GM10248 (cell line): ENCODE measurements around the gene MUC22.
"Not testable (repeated sequence)": the region's sequence is repeated elsewhere in the genome, so short reads cannot be mapped to it uniquely, and the experiment has no call there.

ENCODE experiments used
- CTCF ChIA-PET: fragments of 300-600 bp; sonication (Branson Sonifier 250); formaldehyde crosslinking; extraction: SDS; loops from one replicate; lab custom pipeline; 2021; ENCODE audit warnings: antibody characterized with exemption; lab: Yijun Ruan, JAX
- POLR2A ChIA-PET: fragments of 350-650 bp; sonication (Branson Sonifier 250); formaldehyde crosslinking; extraction: SDS; loops from one replicate; lab custom pipeline; 2020; ENCODE audit warnings: antibody characterized with exemption; lab: Yijun Ruan, JAX
- DNase-seq: peaks from one replicate; pipeline ENCODE4 v3.0.0; 2012; ENCODE audit errors: extremely low spot score
- CTCF ChIP-seq: IDR thresholded peaks from 2 replicates; pipeline ENCODE4 v1.5.1; 2012; ENCODE audit warnings: mild to moderate bottlenecking, low read depth; ENCODE audit errors: extremely low read depth, missing control alignments, control extremely low read depth

MUC22 gene

GRCh38 chr6:31020057-31020456 lies 9.8 kb downstream of the MUC22 start:
- POLR2A ChIA-PET: no interaction called here
- CTCF ChIA-PET: interaction anchor here (1.7 kb wide), 1 partner anchor 14 kb away, joined by 4 read pairs; no protein-coding TSS in a partner anchor
- DNase-seq: no peak
- no peak for TF ChIP-seq CTCF

GRCh38 chr6:31020631-31021255 lies 10.5 kb downstream of the MUC22 start:
- CTCF ChIA-PET: interaction anchor here (1.5 to 1.7 kb wide), 3 partner anchors 14 to 67 kb away, joined by 3 to 4 read pairs (median 4); no protein-coding TSS in a partner anchor
- POLR2A ChIA-PET: not testable (repeated sequence)

GRCh38 chr6:31021705-31022531 lies 11.6 kb downstream of the MUC22 start:
- CTCF ChIA-PET: interaction anchor here (1.5 to 1.6 kb wide), 2 partner anchors 21 to 66 kb away, joined by 3 to 4 read pairs; no protein-coding TSS in a partner anchor
- POLR2A ChIA-PET, DNase-seq: not testable (repeated sequence)

More at GRCh38 chr6:31020631-31021255, 10.5 kb downstream of the MUC22 start:
- not testable (repeated sequence) for DNase-seq

- POLR2A ChIA-PET: no interaction called here
- CTCF ChIA-PET: no interaction called here
- TF ChIP-seq CTCF: no peak
- no peak for DNase-seq
These were observed 15.3 kb downstream of the MUC22 start for GRCh38 chr6:31025595-31025994.

- no peak for DNase-seq
- POLR2A ChIA-PET: no interaction called here
- CTCF ChIA-PET: no interaction called here
- no peak for TF ChIP-seq CTCF
These were observed 20.8 kb downstream of the MUC22 start for GRCh38 chr6:31031095-31031494.

- POLR2A ChIA-PET: no interaction called here
- DNase-seq: no peak
- CTCF ChIA-PET: interaction anchor here (1.0 to 1.5 kb wide), 3 partner anchors 9 to 204 kb away, joined by 4 to 5 read pairs (median 5); no protein-coding TSS in a partner anchor
- no peak for TF ChIP-seq CTCF
These were observed 22.8 kb downstream of the MUC22 start for GRCh38 chr6:31033075-31033474.

- CTCF ChIA-PET: interaction anchor here (0.7 to 1.8 kb wide), 4 partner anchors 8 to 363 kb away, joined by 3 to 4 read pairs (median 4); partner anchors contain the start of gene DHX16
- no peak for TF ChIP-seq CTCF
- no peak for DNase-seq
- POLR2A ChIA-PET: no interaction called here
These were observed 25.7 kb downstream of the MUC22 start for GRCh38 chr6:31035862-31036497.
